Body of pancreas (tissue), 4 donors: ENCODE measurements around the gene TRAPPC6A. TPM values are rescaled to one million over a fixed set of nuclear protein-coding genes. Genes with fewer than 3 reads are reported as not detected.

Experiments used
- ATAC-seq: fragments of 150-250 bp; one replicate; pipeline ENCODE4 v1.9.1; 2016
- DNase-seq, 4 donors: peaks; one replicate each; pipeline ENCODE4 v3.0.0-alpha.2; 2019
- H3K27ac ChIP-seq, 4 donors: fragments of 200-600 bp; sonication (generic); 1 replicate in 3 of 4; 2 replicates in 1 of 4; pipeline versions ENCODE4 v1.5.1 to v1.6.1; 2016 to 2019; ENCODE audit warnings: mild to moderate bottlenecking in 1 of 4, mixed read lengths in 1 of 4, moderate library complexity in 1 of 4
- H3K27me3 ChIP-seq, 2 donors: fragments of 200-600 bp; sonication (generic); one replicate each; pipeline ENCODE4 v1.6.0; 2016; ENCODE audit warnings: mild to moderate bottlenecking in 1 of 2
- H3K36me3 ChIP-seq, 2 donors: fragments of 200-600 bp; sonication (generic); replicated peaks in 1 of 2; 2 replicates each; pipeline ENCODE4 v1.5.1; 2016; ENCODE audit warnings: low read depth in 2 of 2; ENCODE audit not compliant: insufficient read depth in 1 of 2
- H3K4me1 ChIP-seq: fragments of 200-600 bp; sonication (generic); one replicate; pipeline ENCODE4 v1.6.0; 2016
- H3K4me3 ChIP-seq, 2 donors: fragments of 200-600 bp; sonication (generic); 1 replicate in 1 of 2; 2 replicates in 1 of 2; pipeline ENCODE4 v1.5.1; 2016 to 2019
- H3K9me3 ChIP-seq, 3 donors: fragments of 200-600 bp; sonication (generic); 1 replicate in 2 of 3; 2 replicates in 1 of 3; pipeline ENCODE4 v1.5.1; 2016
- CTCF ChIP-seq, 7 experiments: fragments of 450-650 bp in 4 of 7; fragments of 200-600 bp in 3 of 7; sonication (generic) in 3 of 7; IDR thresholded peaks; one replicate each; pipeline ENCODE4 v1.5.1; 2016 to 2019; ENCODE audit warnings: antibody characterized with exemption in 7 of 7
- POLR2A ChIP-seq, 3 donors: fragments of 450-650 bp; IDR thresholded peaks; one replicate each; pipeline ENCODE4 v1.6.1; 2016; ENCODE audit warnings: antibody characterized with exemption in 3 of 3, mild to moderate bottlenecking in 2 of 3
- WGBS, 2 donors: methylation state at CpG; one replicate each; pipeline ENCODE4 v1.1.5; 2017; 5-methylcytosine and 5-hydroxymethylcytosine counted together
- intact Hi-C: fragments of 100-400 bp; cut with DNase I; formaldehyde crosslinking; loops from one replicate; pipeline ENCODE4 v1.15.1; 2023
- total RNA-seq, 2 donors: library from RNA; depleted of rRNA; stranded (reverse); fragments of >200 nt; gene quantifications; one replicate each; pipeline ENCODE4 v1.1.0, GENCODE V29; 2016

TRAPPC6A gene
- total RNA-seq, 2 donors from 2014 or later = 8.3 TPM; not detected in 1

GRCh38 chr19:45163751-45164460 is 14.1 kb downstream of the TRAPPC6A start:
- Histone ChIP-seq H3K9me3 (no peaks in the 10 kb centered on the region), H3K27ac (no peak overlapping the region), H3K4me3 (no peak overlapping the region), H3K36me3 (no peaks in the 10 kb centered on the region), H3K27me3 (no peaks in the 10 kb centered on the region), H3K4me1 (peaks cover 15% of the 10 kb centered on the region)
- no peak for ATAC-seq
- no peak for DNase-seq
- intact Hi-C loops = no loop called here
- WGBS, 2 donors = 70 to 78% methylated on average over 13 to 15 of the region's 15 CpGs
- TF ChIP-seq POLR2A (IDR thresholded peaks at IDR 0.05) = no peak
- no peak for TF ChIP-seq CTCF (IDR thresholded peaks at IDR 0.05)

- Histone ChIP-seq H3K27ac (no peak overlapping the region), H3K9me3 (no peaks in the 10 kb centered on the region), H3K27me3 (no peaks in the 10 kb centered on the region), H3K4me1 (peaks cover 15% of the 10 kb centered on the region), H3K4me3 (no peak overlapping the region), H3K36me3 (no peaks in the 10 kb centered on the region)
- TF ChIP-seq CTCF (IDR thresholded peaks at IDR 0.05) (no peak), POLR2A (IDR thresholded peaks at IDR 0.05) (no peak)
- ATAC-seq (no peak), DNase-seq (no peak)
- intact Hi-C loops = no loop called here
- 84% methylated on average over 17 of the region's 17 CpGs; no CpG with 5 or more reads in 1 of the 2 donors for WGBS, 2 donors
Observed at GRCh38 chr19:45163156-45163555, 14.9 kb downstream of the TRAPPC6A start.

GRCh38 chr19:45162608-45163143 is 15.4 kb downstream of the TRAPPC6A start:
- H3K4me1 ChIP-seq = peaks cover 15% of the 10 kb centered on the region
- TF ChIP-seq CTCF (IDR thresholded peaks at IDR 0.05) (no peak), POLR2A (IDR thresholded peaks at IDR 0.05) (no peak)
- 61 to 75% methylated on average over 5 to 18 of the region's 18 CpGs for WGBS, 2 donors
- ATAC-seq = no peak
- no peaks in the 10 kb centered on the region for H3K9me3 ChIP-seq
- H3K27me3 ChIP-seq = no peaks in the 10 kb centered on the region
- H3K27ac ChIP-seq = no peak overlapping the region
- no peak for DNase-seq
- intact Hi-C loops = no loop called here
- no peaks in the 10 kb centered on the region for H3K36me3 ChIP-seq
- no peak overlapping the region for H3K4me3 ChIP-seq

GRCh38 chr19:45161738-45162607 is 16.1 kb downstream of the TRAPPC6A start:
- no peak overlapping the region for H3K4me3 ChIP-seq
- H3K27ac ChIP-seq = no peak overlapping the region
- H3K9me3 ChIP-seq = no peaks in the 10 kb centered on the region
- ATAC-seq (no peak), DNase-seq (peak in 3 of 4 donors; percentile 33 to 49 (median 37))
- TF ChIP-seq CTCF (IDR thresholded peaks at IDR 0.05) (peak in 6 of 7 experiments; percentile 18 to 46 (median 34)), POLR2A (IDR thresholded peaks at IDR 0.05) (no peak)
- intact Hi-C loops = no loop called here
- no peaks in the 10 kb centered on the region for H3K27me3 ChIP-seq
- WGBS, 2 donors = 40 to 73% methylated on average over 3 to 31 of the region's 32 CpGs
- H3K36me3 ChIP-seq = no peaks in the 10 kb centered on the region
- peaks cover 15% of the 10 kb centered on the region for H3K4me1 ChIP-seq
